ENCODE measurements around the gene FDX1. TPM values are rescaled to one million over a fixed set of nuclear protein-coding genes. Genes with fewer than 3 reads are reported as not detected.
"Not testable (repeated sequence)": the region's sequence is repeated elsewhere in the genome, so short reads cannot be mapped to it uniquely, and the experiment has no call there.

Gene FDX1
- total RNA-seq, result 18.1 TPM

GRCh38 chr11:110429731-110430266, at the start of gene FDX1:
TSS of gene FDX1 (plus strand) at chr11:110429948. CDS start at chr11:110430121, 173 bp downstream.
- peak; percentile 77 for DNase-seq (ENCODE audit: low spot score)

- no peak for DNase-seq (ENCODE audit: low spot score)
These were observed 48.7 kb upstream of the FDX1 start for GRCh38 chr11:110380836-110381622.

GRCh38 chr11:110388231-110388630, 41.5 kb upstream of the FDX1 start:
- DNase-seq (ENCODE audit: low spot score), result not testable (repeated sequence)

GRCh38 chr11:110389965-110390364, 39.8 kb upstream of the FDX1 start:
- DNase-seq (ENCODE audit: low spot score), result no peak

GRCh38 chr11:110392056-110392455, 37.7 kb upstream of the FDX1 start:
- no peak for DNase-seq (ENCODE audit: low spot score)

GRCh38 chr11:110397668-110398286, 32.0 kb upstream of the FDX1 start:
- not testable (repeated sequence) for DNase-seq (ENCODE audit: low spot score)

- DNase-seq (ENCODE audit: low spot score), result not testable (repeated sequence)
These were observed 26.2 kb upstream of the FDX1 start for GRCh38 chr11:110403585-110403984.

- not testable (repeated sequence) for DNase-seq (ENCODE audit: low spot score)
These were observed 24.1 kb upstream of the FDX1 start for GRCh38 chr11:110405636-110406035.

- no peak for DNase-seq (ENCODE audit: low spot score)
These were observed 22.4 kb upstream of the FDX1 start for GRCh38 chr11:110407315-110407714.

GRCh38 chr11:110409174-110409573, 20.6 kb upstream of the FDX1 start:
- no peak for DNase-seq (ENCODE audit: low spot score)

GRCh38 chr11:110410651-110411050, 19.1 kb upstream of the FDX1 start:
- DNase-seq (ENCODE audit: low spot score), result no peak

- DNase-seq (ENCODE audit: low spot score), result no peak
These were observed 14.7 kb upstream of the FDX1 start for GRCh38 chr11:110415081-110415480.

- DNase-seq (ENCODE audit: low spot score), result not testable (repeated sequence)
These were observed 8.1 kb upstream of the FDX1 start for GRCh38 chr11:110421658-110422057.

GRCh38 chr11:110422306-110422905, 7.3 kb upstream of the FDX1 start:
- no peak for DNase-seq (ENCODE audit: low spot score)

- no peak for DNase-seq (ENCODE audit: low spot score)
These were observed 4.8 kb upstream of the FDX1 start for GRCh38 chr11:110424775-110425444.

- DNase-seq (ENCODE audit: low spot score), result no peak
These were observed 3.8 kb upstream of the FDX1 start for GRCh38 chr11:110425751-110426545.

GRCh38 chr11:110428040-110428439, 1.7 kb upstream of the FDX1 start:
- no peak for DNase-seq (ENCODE audit: low spot score)

GRCh38 chr11:110428956-110429730, 605 bp upstream of the FDX1 start:
- DNase-seq (ENCODE audit: low spot score), result no peak

- peak; percentile 16 for DNase-seq (ENCODE audit: low spot score)
These were observed 711 bp downstream of the FDX1 start for GRCh38 chr11:110430267-110431050.

All from mucosa of gallbladder (tissue), 1 donor.